GM12878 (cell line): ENCODE measurements around the gene EXOC8. TPM values are rescaled to one million over a fixed set of nuclear protein-coding genes. Genes with fewer than 3 reads are reported as not detected.

Experiments used
- ATAC-seq: fragments of 200-7000 bp; cut with Tn5 transposase; 3 replicates; pipeline ENCODE4 v1.9.1; 2020; ENCODE audit warnings: mild to moderate bottlenecking, moderate library complexity
- BruUV-seq: library from RNA; stranded (reverse); fragments of 400-500 nt; replicated peaks from 2 replicates; lab custom pipeline; 2021; lab: Mats Ljungman, UMichigan
- CTCF ChIA-PET: fragments of 300-600 bp; sonication (Branson Sonifier 250); formaldehyde crosslinking; extraction: SDS; loops from one replicate; lab custom pipeline; 2021; ENCODE audit warnings: inconsistent platforms; lab: Yijun Ruan, JAX
- POLR2A ChIA-PET: fragments of 350-600 bp; formaldehyde crosslinking; extraction: SDS; loops from one replicate; lab custom pipeline; 2021; ENCODE audit warnings: inconsistent platforms; lab: Charles Lee
- RAD21 ChIA-PET: fragments of 300-600 bp; sonication (Branson Sonifier 250); formaldehyde crosslinking; loops from one replicate; lab custom pipeline; 2023; ENCODE audit warnings: antibody characterized with exemption; ENCODE audit not compliant: unreplicated experiment; lab: Charles Lee
- SMC1A ChIA-PET: fragments of 300-600 bp; sonication (Branson Sonifier 250); formaldehyde crosslinking; loops from one replicate; lab custom pipeline; 2023; ENCODE audit not compliant: unreplicated experiment, uncharacterized antibody; lab: Charles Lee
- DNase-seq: peaks from one replicate; pipeline ENCODE4 v3.0.0-alpha.2; 2011; ENCODE audit warnings: low read depth, low spot score
- FAIRE-seq: peaks from 3 replicates; lab custom pipeline; 2011; peaks lifted over from hg19 to GRCh38; lab: Jason Lieb, UNC
- H2AFZ ChIP-seq: 2 replicates; pipeline ENCODE4 v1.6.0; 2011; ENCODE audit warnings: low read depth, low read length, control low read depth; ENCODE audit not compliant: control insufficient read depth
- H3K27ac ChIP-seq: 2 replicates; pipeline ENCODE4 v1.5.1; 2011; ENCODE audit warnings: control low read depth; ENCODE audit not compliant: control insufficient read depth, insufficient read depth
- H3K27me3 ChIP-seq, 2 experiments: replicated peaks in 1 of 2; 2 replicates each; pipeline versions ENCODE4 v1.6.0 to v1.6.1; 2011; ENCODE audit warnings: low read length in 1 of 2; ENCODE audit not compliant: control insufficient read depth in 2 of 2, insufficient read depth in 2 of 2
- H3K36me3 ChIP-seq, 2 experiments: 2 replicates each; pipeline ENCODE4 v1.5.1; 2011; ENCODE audit warnings: low read length in 1 of 2; ENCODE audit not compliant: control insufficient read depth in 2 of 2, insufficient read depth in 2 of 2
- H3K4me1 ChIP-seq: 2 replicates; pipeline ENCODE4 v1.6.1; 2011; ENCODE audit warnings: mild to moderate bottlenecking, low read length, moderate library complexity, mixed read lengths; ENCODE audit not compliant: control insufficient read depth, insufficient read depth
- H3K4me2 ChIP-seq: 2 replicates; pipeline ENCODE4 v1.6.0; 2011; ENCODE audit warnings: control low read depth; ENCODE audit not compliant: control insufficient read depth, insufficient read depth
- H3K4me3 ChIP-seq: fragments of 200-600 bp; sonication (generic); 2 replicates; pipeline ENCODE4 v1.5.1; 2016
- H3K79me2 ChIP-seq: 2 replicates; pipeline ENCODE4 v1.6.0; 2011; ENCODE audit warnings: low read length; ENCODE audit not compliant: control insufficient read depth, insufficient read depth
- H3K9ac ChIP-seq: 2 replicates; pipeline ENCODE4 v1.8.0; 2011; ENCODE audit warnings: low read length, control low read depth, mixed read lengths; ENCODE audit not compliant: control insufficient read depth, insufficient read depth
- H3K9me3 ChIP-seq: replicated peaks from 3 replicates; pipeline ENCODE4 v1.5.1; 2011; ENCODE audit warnings: mild to moderate bottlenecking, low read length; ENCODE audit not compliant: control insufficient read depth, insufficient read depth
- H4K20me1 ChIP-seq: 2 replicates; pipeline ENCODE4 v1.6.0; 2011; ENCODE audit not compliant: control insufficient read depth, insufficient read depth
- CREB1 ChIP-seq: IDR thresholded peaks from 2 replicates; pipeline ENCODE4 v1.6.1; 2012; ENCODE audit warnings: low read depth, mild to moderate bottlenecking, inconsistent platforms
- DPF2 ChIP-seq: fragments of 450-650 bp; IDR thresholded peaks from 2 replicates; pipeline ENCODE4 v1.6.1; 2017; ENCODE audit warnings: mild to moderate bottlenecking
- FOXM1 ChIP-seq: IDR thresholded peaks from 2 replicates; pipeline ENCODE4 v1.6.1; 2012; ENCODE audit warnings: low read depth, mild to moderate bottlenecking, inconsistent platforms, low read length, moderate library complexity
- GABPA ChIP-seq: IDR thresholded peaks from 2 replicates; pipeline ENCODE4 v1.6.1; 2014; ENCODE audit warnings: antibody characterized with exemption, low read depth, mild to moderate bottlenecking, inconsistent platforms
- HDAC6 ChIP-seq: fragments of 200-600 bp; sonication (generic); IDR thresholded peaks from one replicate; pipeline ENCODE4 v1.8.0; 2017; ENCODE audit warnings: antibody characterized with exemption; ENCODE audit not compliant: unreplicated experiment
- HDGF ChIP-seq: fragments of 450-650 bp; IDR thresholded peaks from 2 replicates; pipeline ENCODE4 v1.6.1; 2016; ENCODE audit warnings: antibody characterized with exemption
- POLR2A ChIP-seq: IDR thresholded peaks from 2 replicates; pipeline ENCODE4 v1.6.1; 2011; ENCODE audit warnings: low read depth, mild to moderate bottlenecking, low read length
- RBBP5 ChIP-seq: fragments of 200-600 bp; sonication (generic); conservative IDR thresholded peaks from 2 replicates; pipeline ENCODE4 v1.6.1; 2016
- SUZ12 ChIP-seq: fragments of 200-600 bp; sonication (generic); IDR thresholded peaks from one replicate; pipeline ENCODE4 v1.6.1; 2018; ENCODE audit warnings: antibody characterized with exemption, mild to moderate bottlenecking; ENCODE audit not compliant: unreplicated experiment
- ZBED1 ChIP-seq: IDR thresholded peaks from 2 replicates; pipeline ENCODE4 v1.6.1; 2016; ENCODE audit warnings: borderline replicate concordance
- ZNF687 ChIP-seq: fragments of 450-650 bp; IDR thresholded peaks from 2 replicates; pipeline ENCODE4 v1.6.1; 2017; ENCODE audit warnings: mild to moderate bottlenecking, moderate library complexity
- WGBS: methylation state at CpG from one replicate; pipeline ENCODE4 v1.1.6; 2016; ENCODE audit warnings: low lambda C conversion rate; ENCODE audit not compliant: insufficient replicate concordance, insufficient coverage; ENCODE audit errors: missing lambda C conversion rate; 5-methylcytosine and 5-hydroxymethylcytosine counted together
- in situ Hi-C: fragments of 300-500 bp; cut with MboI; formaldehyde crosslinking; loops from 9 replicates; pipeline ENCODE4 v1.14.3; 2018; ENCODE audit warnings: mixed read lengths
- intact Hi-C: fragments of 100-400 bp; cut with micrococcal nuclease; formaldehyde crosslinking; loops from one replicate; pipeline ENCODE4 v1.14.2; 2022; ENCODE audit not compliant: unreplicated experiment
- polyA plus RNA-seq, 11 experiments: library from polyadenylated mRNA; depleted of rRNA in 4 of 11; unstranded in 6 of 11; stranded (reverse) in 5 of 11; fragments of >200 nt; fragmentation: Nextera tagmentation in 4 of 11; fragmentation: Illumina TruSeq in 1 of 11; extraction: Ambion mirVana in 4 of 11; extraction: Trizol in 1 of 11; gene quantifications; 1 replicate in 1 of 11; 2 replicates in 10 of 11; pipeline versions ENCODE4 v1.2.1 to v1.2.3, GENCODE V29; 2011 to 2016; ENCODE audit warnings: inconsistent platforms in 2 of 11, missing spikeins in 2 of 11, low read depth in 1 of 11
- total RNA-seq, 4 experiments: library from RNA; depleted of rRNA in 3 of 4; stranded (reverse); fragments of >200 nt in 3 of 4; fragmentation: Illumina TruSeq in 1 of 4; extraction: Trizol in 1 of 4; gene quantifications; 2 replicates each; pipeline versions ENCODE4 v1.2.1 to v1.2.3, GENCODE V29; 2013 to 2021
- TF ChIP-seq, protein P1 (sequence below): fragments of 450-650 bp; IDR thresholded peaks from 2 replicates; pipeline ENCODE4 v1.6.1; 2017; ENCODE audit warnings: antibody characterized with exemption, mild to moderate bottlenecking, moderate library complexity

The EXOC8 gene
- total and polyA plus RNA-seq, 10 of the 15 experiments (the other 5 are each of a cell fraction or from before 2014, with no cell fraction given), result 2.0 to 11.3 (median 6.3) TPM

GRCh38 chr1:231355171-231355570 lies 17.5 kb upstream of the EXOC8 start:
- 92% methylated on average over 3 of the region's 3 CpGs for WGBS
- FAIRE-seq (no peak), ATAC-seq (no peak), DNase-seq (no peak)
- Histone ChIP-seq H3K79me2 (no peaks in the 10 kb centered on the region), H3K4me2 (no peak overlapping the region), H3K4me3 (no peak overlapping the region), H2AFZ (no peak overlapping the region), H4K20me1 (no peaks in the 10 kb centered on the region), H3K9me3 (no peaks in the 10 kb centered on the region), H3K36me3 (no peaks in the 10 kb centered on the region), H3K4me1 (no peaks in the 10 kb centered on the region), H3K27ac (no peak overlapping the region), H3K9ac (no peak overlapping the region), H3K27me3 (no peaks in the 10 kb centered on the region)
- BruUV-seq, result no TSS peak
- SMC1A ChIA-PET, result interaction anchor here (0.9 to 1.2 kb wide), 2 partner anchors 176 to 247 kb away, joined by 3 read pairs; no protein-coding TSS in a partner anchor
- RAD21 ChIA-PET, result no interaction called here
- in situ Hi-C loops, result no loop called here
- CTCF ChIA-PET, result interaction anchor here (1.0 to 3.3 kb wide), 6 partner anchors 17 to 243 kb away, joined by 3 to 15 read pairs (median 4); partner anchors contain the start of genes EXOC8 and SPRTN
- POLR2A ChIA-PET, result no interaction called here
- TF ChIP-seq, protein P1, sequence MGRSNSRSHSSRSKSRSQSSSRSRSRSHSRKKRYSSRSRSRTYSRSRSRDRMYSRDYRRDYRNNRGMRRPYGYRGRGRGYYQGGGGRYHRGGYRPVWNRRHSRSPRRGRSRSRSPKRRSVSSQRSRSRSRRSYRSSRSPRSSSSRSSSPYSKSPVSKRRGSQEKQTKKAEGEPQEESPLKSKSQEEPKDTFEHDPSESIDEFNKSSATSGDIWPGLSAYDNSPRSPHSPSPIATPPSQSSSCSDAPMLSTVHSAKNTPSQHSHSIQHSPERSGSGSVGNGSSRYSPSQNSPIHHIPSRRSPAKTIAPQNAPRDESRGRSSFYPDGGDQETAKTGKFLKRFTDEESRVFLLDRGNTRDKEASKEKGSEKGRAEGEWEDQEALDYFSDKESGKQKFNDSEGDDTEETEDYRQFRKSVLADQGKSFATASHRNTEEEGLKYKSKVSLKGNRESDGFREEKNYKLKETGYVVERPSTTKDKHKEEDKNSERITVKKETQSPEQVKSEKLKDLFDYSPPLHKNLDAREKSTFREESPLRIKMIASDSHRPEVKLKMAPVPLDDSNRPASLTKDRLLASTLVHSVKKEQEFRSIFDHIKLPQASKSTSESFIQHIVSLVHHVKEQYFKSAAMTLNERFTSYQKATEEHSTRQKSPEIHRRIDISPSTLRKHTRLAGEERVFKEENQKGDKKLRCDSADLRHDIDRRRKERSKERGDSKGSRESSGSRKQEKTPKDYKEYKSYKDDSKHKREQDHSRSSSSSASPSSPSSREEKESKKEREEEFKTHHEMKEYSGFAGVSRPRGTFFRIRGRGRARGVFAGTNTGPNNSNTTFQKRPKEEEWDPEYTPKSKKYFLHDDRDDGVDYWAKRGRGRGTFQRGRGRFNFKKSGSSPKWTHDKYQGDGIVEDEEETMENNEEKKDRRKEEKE, result no peak
- no peak for TF ChIP-seq CREB1
- TF ChIP-seq DPF2, result no peak
- TF ChIP-seq ZBED1, result no peak
- TF ChIP-seq FOXM1, result no peak
- no peak for TF ChIP-seq SUZ12
- TF ChIP-seq HDAC6, result no peak
- no peak for TF ChIP-seq POLR2A
- no peak for TF ChIP-seq RBBP5
- no peak for TF ChIP-seq HDGF
- no peak for TF ChIP-seq ZNF687
- no peak for TF ChIP-seq GABPA
- intact Hi-C loops, result loop anchor here (5.0 kb wide), 1 partner anchor 62 kb away; no protein-coding TSS in a partner anchor
